ENCODE data around the gene TMC4.

Gene TMC4

GRCh38 chr19:54160182-54160811 lies 12.7 kb downstream of the TMC4 start:
- no peak for DNase-seq
- intact Hi-C loops (cut with DNase I), result no loop called here

- DNase-seq, result peak; percentile 98 to 100 (median 100)
- intact Hi-C loops (cut with DNase I), result no loop called here
These were observed 13.4 kb downstream of the TMC4 start, which contains the start of gene LENG1 for GRCh38 chr19:54159352-54160181. Gene LENG1, minus strand, starts transcription at chr19:54159721. Its CDS starts 26 bp downstream, at chr19:54159695.

GRCh38 chr19:54158812-54159351 lies 14.1 kb downstream of the TMC4 start:
- peak in 3 of 42 donors; percentile 25 to 39 (median 33) for DNase-seq
- intact Hi-C loops (cut with DNase I), result no loop called here

GRCh38 chr19:54156953-54157352 lies 16.0 kb downstream of the TMC4 start:
- intact Hi-C loops (cut with DNase I), result no loop called here
- no peak for DNase-seq

GRCh38 chr19:54156490-54156889 lies 16.5 kb downstream of the TMC4 start:
- intact Hi-C loops (cut with DNase I), result no loop called here
- DNase-seq, result no peak

- DNase-seq, result no peak
These were observed 17.3 kb downstream of the TMC4 start for GRCh38 chr19:54155694-54156093.

GRCh38 chr19:54154603-54155345 lies 18.2 kb downstream of the TMC4 start:
- intact Hi-C loops (cut with DNase I), result no loop called here
- DNase-seq, result peak in 1 of 42 donors; percentile 29

More at GRCh38 chr19:54155694-54156093, 17.3 kb downstream of the TMC4 start:
- intact Hi-C loops (cut with DNase I), result no loop called here

GRCh38 chr19:54153731-54154326 lies 19.1 kb downstream of the TMC4 start:
- no peak for DNase-seq
- intact Hi-C loops (cut with DNase I), result no loop called here

GRCh38 chr19:54152878-54153524 lies 20.0 kb downstream of the TMC4 start:
- DNase-seq, result no peak
- intact Hi-C loops (cut with DNase I), result no loop called here

- DNase-seq, result no peak
- intact Hi-C loops (cut with DNase I), result no loop called here
These were observed 20.7 kb downstream of the TMC4 start for GRCh38 chr19:54152267-54152666.

GRCh38 chr19:54151362-54152035 lies 21.5 kb downstream of the TMC4 start:
- intact Hi-C loops (cut with DNase I), result no loop called here
- peak in 35 of 42 donors; percentile 18 to 91 (median 56) for DNase-seq

- DNase-seq, result no peak
- intact Hi-C loops (cut with DNase I), result no loop called here
These were observed 23.7 kb downstream of the TMC4 start for GRCh38 chr19:54149021-54149812.

GRCh38 chr19:54148158-54148557 lies 24.8 kb downstream of the TMC4 start:
- no peak for DNase-seq
- intact Hi-C loops (cut with DNase I), result no loop called here

- intact Hi-C loops (cut with DNase I), result no loop called here
- DNase-seq, result no peak
These were observed 25.3 kb downstream of the TMC4 start for GRCh38 chr19:54147676-54148075.

GRCh38 chr19:54145541-54146158 lies 27.3 kb downstream of the TMC4 start:
- intact Hi-C loops (cut with DNase I), result no loop called here
- DNase-seq, result no peak

GRCh38 chr19:54142166-54142780 lies 30.7 kb downstream of the TMC4 start:
- DNase-seq, result no peak
- intact Hi-C loops (cut with DNase I), result no loop called here
